Skin of body (tissue), 2 donors: ENCODE results near the gene CCL8. TPM values are rescaled to one million over a fixed set of nuclear protein-coding genes. Genes with fewer than 3 reads are reported as not detected.

Experiments
- DNase-seq: peaks from one replicate; lab custom pipeline; 2025; lab: John Stamatoyannopoulos, UW
- total RNA-seq: library from RNA; depleted of rRNA; stranded (reverse); fragments of >200 nt; gene quantifications from one replicate; pipeline ENCODE4 v1.2.3, GENCODE V29; 2014

The CCL8 gene
- total RNA-seq, 1 donor from 2014 or later: 3.1 TPM

GRCh38 chr17:34366529-34367107 lies 47.4 kb downstream of the CCL8 start:
- DNase-seq: no peak

GRCh38 chr17:34367486-34368195 lies 48.4 kb downstream of the CCL8 start:
- DNase-seq: no peak

- DNase-seq: no peak
Observed at GRCh38 chr17:34368196-34368945, 49.1 kb downstream of the CCL8 start.

- no peak for DNase-seq
Observed at GRCh38 chr17:34368946-34369500, 49.8 kb downstream of the CCL8 start.

- no peak for DNase-seq
Observed at GRCh38 chr17:34369571-34369970, 50.3 kb downstream of the CCL8 start.

- DNase-seq: no peak
Observed at GRCh38 chr17:34370376-34370996, 51.3 kb downstream of the CCL8 start.

GRCh38 chr17:34370997-34371395 lies 51.8 kb downstream of the CCL8 start:
- no peak for DNase-seq

Other genes with a start within 250 kb of the CCL8 start
- 25.5 TPM for gene CCL2, start 64.2 kb upstream of the CCL8 start, total RNA-seq
- gene CCL7, start 49.2 kb upstream of the CCL8 start, total RNA-seq: not detected
- gene CCL11, start 33.7 kb upstream of the CCL8 start, total RNA-seq: not detected
- 10.3 TPM for gene CCL13, start 37.0 kb downstream of the CCL8 start, total RNA-seq
- not detected for gene CCL1, start 43.8 kb downstream of the CCL8 start, total RNA-seq